SK-N-SH (cell line): ENCODE data around the gene HP1BP3. TPM values are rescaled to one million over a fixed set of nuclear protein-coding genes. Genes with fewer than 3 reads are reported as not detected.

Experiments used
- CTCF ChIA-PET: fragments of 300-600, 350-600 bp; formaldehyde crosslinking; extraction: SDS; loops from one replicate; lab custom pipeline; 2021; lab: Yijun Ruan, JAX
- POLR2A ChIA-PET: fragments of 350-600 bp; sonication (Branson Sonifier 250); formaldehyde crosslinking; extraction: SDS; loops from one replicate; lab custom pipeline; 2020; ENCODE audit warnings: antibody characterized with exemption, inconsistent platforms; lab: Yijun Ruan, JAX
- DNase-seq: peaks from one replicate; pipeline ENCODE4 v3.0.0; 2012
- H2AFZ ChIP-seq: fragments of 200-600 bp; sonication (generic); 2 replicates; pipeline ENCODE4 v1.8.1; 2016; ENCODE audit warnings: antibody characterized with exemption, mild to moderate bottlenecking, low read depth
- H3F3A ChIP-seq: fragments of 200-600 bp; sonication (generic); replicated peaks from 2 replicates; pipeline ENCODE3; 2016; ENCODE audit warnings: antibody characterized with exemption, mild to moderate bottlenecking; ENCODE audit not compliant: insufficient read depth
- H3K27ac ChIP-seq, 2 experiments: fragments of 200-500 bp in 1 of 2; fragments of 200-600 bp in 1 of 2; sonication (Bioruptor generic) in 1 of 2; sonication (generic), shearing (Covaris generic) in 1 of 2; 2 replicates each; pipeline versions ENCODE4 v1.5.1 to v1.6.1; 2014 to 2016; ENCODE audit warnings: low read depth in 2 of 2, inconsistent platforms in 1 of 2, low read length in 1 of 2, mild to moderate bottlenecking in 1 of 2, mixed read lengths in 1 of 2
- H3K27me3 ChIP-seq: fragments of 200-600 bp; sonication (generic), shearing (Covaris generic); 2 replicates; pipeline ENCODE4 v1.6.1; 2016; ENCODE audit warnings: mixed run types; ENCODE audit not compliant: insufficient read depth
- H3K36me3 ChIP-seq, 2 experiments: fragments of 200-500 bp in 1 of 2; fragments of 200-600 bp in 1 of 2; sonication (Bioruptor generic) in 1 of 2; sonication (generic) in 1 of 2; replicated peaks in 1 of 2; 2 replicates each; pipeline versions ENCODE3 to v1.5.1; 2014 to 2016; ENCODE audit warnings: low read length in 1 of 2, mild to moderate bottlenecking in 1 of 2; ENCODE audit not compliant: insufficient read depth in 2 of 2, control insufficient read depth in 1 of 2
- H3K4me1 ChIP-seq, 2 experiments: fragments of 200-500 bp in 1 of 2; fragments of 200-600 bp in 1 of 2; sonication (Bioruptor generic) in 1 of 2; sonication (generic), shearing (Covaris generic) in 1 of 2; 2 replicates each; pipeline versions ENCODE4 v1.5.1 to v1.6.1; 2014 to 2016; ENCODE audit warnings: low read depth in 1 of 2, low read length in 1 of 2, mixed run types in 1 of 2; ENCODE audit not compliant: insufficient read depth in 2 of 2, control insufficient read depth in 1 of 2
- H3K4me2 ChIP-seq: fragments of 200-600 bp; sonication (generic), shearing (Covaris generic); 2 replicates; pipeline ENCODE4 v1.6.1; 2017; ENCODE audit warnings: mixed run types
- H3K4me3 ChIP-seq, 2 experiments: fragments of 200-500 bp in 1 of 2; fragments of 200-600 bp in 1 of 2; sonication (Bioruptor generic) in 1 of 2; sonication (generic), shearing (Covaris generic) in 1 of 2; 2 replicates each; pipeline versions ENCODE4 v1.5.1 to v1.8.1; 2014 to 2016; ENCODE audit warnings: low read depth in 2 of 2, inconsistent platforms in 1 of 2, low read length in 1 of 2, mild to moderate bottlenecking in 1 of 2, mixed read lengths in 1 of 2, moderate library complexity in 1 of 2
- H3K79me2 ChIP-seq: fragments of 200-600 bp; sonication (generic); 2 replicates; pipeline ENCODE4 v1.8.1; 2017; ENCODE audit warnings: mild to moderate bottlenecking; ENCODE audit not compliant: insufficient read depth
- H3K9ac ChIP-seq: fragments of 200-600 bp; sonication (generic); 2 replicates; pipeline ENCODE4 v1.6.1; 2017; ENCODE audit warnings: mixed run types
- H3K9me2 ChIP-seq: fragments of 200-600 bp; sonication (generic); 2 replicates; pipeline ENCODE4 v1.6.1; 2017; ENCODE audit warnings: mixed run types
- H3K9me3 ChIP-seq: fragments of 200-600 bp; sonication (generic); 2 replicates; pipeline ENCODE4 v1.6.1; 2017; ENCODE audit warnings: mixed run types, mild to moderate bottlenecking, moderate library complexity
- H4K20me1 ChIP-seq: fragments of 200-600 bp; sonication (generic); 2 replicates; pipeline ENCODE4 v1.6.1; 2017; ENCODE audit warnings: mild to moderate bottlenecking, mixed run types; ENCODE audit not compliant: insufficient read depth
- ELF1 ChIP-seq: IDR thresholded peaks from 2 replicates; pipeline ENCODE4 v1.4.0; 2012
- EZH2phosphoT487 ChIP-seq: fragments of 200-600 bp; sonication (generic); IDR thresholded peaks from 2 replicates; pipeline ENCODE4 v1.6.1; 2017; ENCODE audit warnings: low read depth, mixed run types, mild to moderate bottlenecking, antibody characterized with exemption, moderate library complexity, borderline replicate concordance
- FOSL2 ChIP-seq: IDR thresholded peaks from 2 replicates; pipeline ENCODE4 v1.4.0; 2012; ENCODE audit warnings: low read depth, mild to moderate bottlenecking, moderate library complexity, borderline replicate concordance
- FOXJ3 ChIP-seq: sonication (generic); formaldehyde crosslinking; IDR thresholded peaks from 2 replicates; pipeline ENCODE4 v1.5.1; 2020; ENCODE audit warnings: mild to moderate bottlenecking, missing genetic modification reagents
- FOXM1 ChIP-seq: IDR thresholded peaks from 2 replicates; pipeline ENCODE4 v1.4.0; 2012; ENCODE audit warnings: low read depth, mild to moderate bottlenecking
- NFIC ChIP-seq: IDR thresholded peaks from 2 replicates; pipeline ENCODE4 v1.4.0; 2012; ENCODE audit warnings: borderline replicate concordance
- RAD21 ChIP-seq: IDR thresholded peaks from 2 replicates; pipeline ENCODE4 v1.6.1; 2012; ENCODE audit warnings: mild to moderate bottlenecking, low read length
- RCOR1 ChIP-seq: fragments of 150-350 bp; IDR thresholded peaks from 2 replicates; pipeline ENCODE4 v1.6.1; 2017; ENCODE audit warnings: antibody characterized with exemption, low read length
- RFX5 ChIP-seq: IDR thresholded peaks from 2 replicates; pipeline ENCODE4 v1.6.1; 2012; ENCODE audit warnings: mild to moderate bottlenecking, improper control_type of control experiment, low read length
- TAF1 ChIP-seq: IDR thresholded peaks from 2 replicates; pipeline ENCODE4 v1.6.1; 2012; ENCODE audit warnings: low read depth, mild to moderate bottlenecking, low read length, moderate library complexity, borderline replicate concordance
- TCF12 ChIP-seq: IDR thresholded peaks from 2 replicates; pipeline ENCODE4 v1.4.0; 2012
- TEAD4 ChIP-seq: IDR thresholded peaks from 2 replicates; pipeline ENCODE4 v1.4.0; 2012; ENCODE audit warnings: mild to moderate bottlenecking, borderline replicate concordance; ENCODE audit not compliant: insufficient read depth
- ZBTB33 ChIP-seq: IDR thresholded peaks from 2 replicates; pipeline ENCODE4 v1.4.0; 2012; ENCODE audit warnings: low read depth, borderline replicate concordance
- WGBS: methylation state at CpG from one replicate; pipeline ENCODE4 v1.1.6; 2017; ENCODE audit warnings: low lambda C conversion rate; 5-methylcytosine and 5-hydroxymethylcytosine counted together
- polyA plus RNA-seq, 3 experiments: library from polyadenylated mRNA; depleted of rRNA; stranded (reverse); fragments of >200 nt; gene quantifications; 2 replicates each; pipeline ENCODE4 v1.2.3, GENCODE V29; 2012
- TF ChIP-seq, protein P1 (sequence below): IDR thresholded peaks from 2 replicates; pipeline ENCODE4; 2012
- TF ChIP-seq, protein P2 (sequence below): IDR thresholded peaks from 2 replicates; pipeline ENCODE4 v1.4.0; 2012; ENCODE audit warnings: low read depth

Gene HP1BP3
- polyA plus RNA-seq, 1 of the 3 experiments (the other 2 are of a cell fraction) = 236 TPM

DNA sequence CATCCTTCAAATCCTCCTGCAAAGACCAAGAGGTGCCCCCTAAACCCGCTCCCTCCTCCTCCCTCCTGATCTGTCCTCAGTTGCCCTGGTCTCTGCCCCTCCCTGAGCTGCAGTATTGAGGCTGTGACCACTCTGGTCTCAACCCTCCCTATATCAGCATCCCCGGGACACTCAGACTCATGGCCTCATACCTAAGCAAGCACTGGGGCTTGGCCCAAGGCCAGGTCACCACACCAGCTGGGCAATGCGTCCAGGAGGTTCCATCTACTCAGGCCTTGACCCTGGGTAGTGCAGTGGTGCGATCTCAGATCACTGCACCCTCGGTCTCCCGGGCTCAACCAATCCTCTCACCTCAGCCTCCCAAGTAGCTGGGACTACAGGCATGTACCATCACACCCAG, 79.0 kb downstream of the HP1BP3 start (continued):
- TF ChIP-seq FOXM1 = no peak
- TF ChIP-seq, all 33 proteins: peak for 0

DNA sequence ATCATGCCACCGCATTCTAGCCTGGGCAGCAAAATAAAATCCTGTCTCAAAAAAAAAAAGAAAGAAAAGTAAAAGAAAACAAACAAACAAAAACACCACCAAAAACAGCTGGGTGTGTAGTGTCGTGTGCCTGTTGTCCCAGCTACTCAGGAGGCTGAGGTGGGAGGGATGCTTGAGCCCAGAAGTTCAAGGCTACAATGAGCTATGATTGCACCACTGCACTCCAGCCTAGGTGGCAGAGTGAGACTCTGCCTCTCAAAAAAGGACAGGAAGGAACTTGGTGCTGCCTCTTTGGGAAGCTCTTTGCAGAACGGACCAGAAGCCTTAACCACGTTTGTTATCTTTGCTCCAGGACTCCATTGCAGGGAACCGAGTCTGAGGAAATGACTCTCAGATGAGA, 80.3 kb downstream of the HP1BP3 start:
- ChIA-PET POLR2A (no interaction called here), CTCF (interaction anchor here (0.8 to 4.0 kb wide), 3 partner anchors 10 to 495 kb away, joined by 3 to 17 read pairs (median 3); partner anchors contain the start of gene SH2D5)
- Histone ChIP-seq H3K9ac (no peak overlapping the region), H3K4me3 (no peak overlapping the region), H3K79me2 (no peaks in the 10 kb centered on the region), H3K27me3 (no peaks in the 10 kb centered on the region), H3K4me1 (peaks cover 0 to 7% of the 10 kb centered on the region in 2 experiments; a peak in 1 of 4 replicates), H3K27ac (no peak overlapping the region), H4K20me1 (no peaks in the 10 kb centered on the region), H3K9me3 (no peaks in the 10 kb centered on the region), H3K9me2 (no peaks in the 10 kb centered on the region), H3F3A (peaks cover 4% of the 10 kb centered on the region), H3K4me2 (no peak overlapping the region), H3K36me3 (no peaks in the 10 kb centered on the region), H2AFZ (no peak overlapping the region)
- 73% methylated on average over 4 of the region's 5 CpGs for WGBS
- TF ChIP-seq TAF1 (no peak), ELF1 (no peak), RCOR1 (no peak), ZBTB33 (no peak), NFIC (no peak), TCF12 (no peak), TEAD4 (no peak), RFX5 (no peak), FOSL2 (no peak), RAD21 (no peak), FOXJ3 (no peak), EZH2phosphoT487 (no peak)
- TF ChIP-seq, protein P1, sequence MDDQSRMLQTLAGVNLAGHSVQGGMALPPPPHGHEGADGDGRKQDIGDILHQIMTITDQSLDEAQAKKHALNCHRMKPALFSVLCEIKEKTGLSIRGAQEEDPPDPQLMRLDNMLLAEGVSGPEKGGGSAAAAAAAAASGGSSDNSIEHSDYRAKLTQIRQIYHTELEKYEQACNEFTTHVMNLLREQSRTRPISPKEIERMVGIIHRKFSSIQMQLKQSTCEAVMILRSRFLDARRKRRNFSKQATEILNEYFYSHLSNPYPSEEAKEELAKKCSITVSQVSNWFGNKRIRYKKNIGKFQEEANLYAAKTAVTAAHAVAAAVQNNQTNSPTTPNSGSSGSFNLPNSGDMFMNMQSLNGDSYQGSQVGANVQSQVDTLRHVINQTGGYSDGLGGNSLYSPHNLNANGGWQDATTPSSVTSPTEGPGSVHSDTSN = no peak
- TF ChIP-seq, protein P2, sequence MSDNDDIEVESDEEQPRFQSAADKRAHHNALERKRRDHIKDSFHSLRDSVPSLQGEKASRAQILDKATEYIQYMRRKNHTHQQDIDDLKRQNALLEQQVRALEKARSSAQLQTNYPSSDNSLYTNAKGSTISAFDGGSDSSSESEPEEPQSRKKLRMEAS = no peak
- no peak for DNase-seq
